EH (cell line): Measurements from ENCODE around the gene DCX.

ENCODE experiments used
- DNase-seq: peaks from one replicate; pipeline ENCODE4 v3.0.0-alpha.2; 2015; ENCODE audit warnings: low read depth

DCX gene

DNA sequence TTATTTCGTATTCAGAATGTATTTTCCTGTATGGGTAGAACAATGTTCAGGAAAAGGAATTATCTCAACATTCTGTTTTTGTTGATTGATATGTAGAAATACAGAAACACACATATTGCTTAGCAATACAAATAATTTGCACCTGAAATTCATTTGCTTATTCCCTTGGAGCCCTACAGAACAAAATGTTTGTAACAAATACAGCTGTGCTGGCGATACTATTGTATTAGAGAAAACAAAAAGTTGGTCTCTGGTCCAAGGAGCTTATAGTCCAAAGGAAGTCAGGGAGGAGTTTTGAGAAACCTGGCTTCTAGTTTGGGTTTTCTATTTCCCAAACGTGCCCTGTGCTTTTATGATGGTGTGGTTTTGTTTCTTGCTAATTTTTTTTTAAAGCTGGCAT is 104.0 kb downstream of the DCX start:
- no peak for DNase-seq

GRCh38 chrX:111302284-111302683 is 109.7 kb downstream of the DCX start:
- DNase-seq = no peak

- no peak for DNase-seq
Observed at GRCh38 chrX:111288841-111289240, 123.2 kb downstream of the DCX start.

DNA sequence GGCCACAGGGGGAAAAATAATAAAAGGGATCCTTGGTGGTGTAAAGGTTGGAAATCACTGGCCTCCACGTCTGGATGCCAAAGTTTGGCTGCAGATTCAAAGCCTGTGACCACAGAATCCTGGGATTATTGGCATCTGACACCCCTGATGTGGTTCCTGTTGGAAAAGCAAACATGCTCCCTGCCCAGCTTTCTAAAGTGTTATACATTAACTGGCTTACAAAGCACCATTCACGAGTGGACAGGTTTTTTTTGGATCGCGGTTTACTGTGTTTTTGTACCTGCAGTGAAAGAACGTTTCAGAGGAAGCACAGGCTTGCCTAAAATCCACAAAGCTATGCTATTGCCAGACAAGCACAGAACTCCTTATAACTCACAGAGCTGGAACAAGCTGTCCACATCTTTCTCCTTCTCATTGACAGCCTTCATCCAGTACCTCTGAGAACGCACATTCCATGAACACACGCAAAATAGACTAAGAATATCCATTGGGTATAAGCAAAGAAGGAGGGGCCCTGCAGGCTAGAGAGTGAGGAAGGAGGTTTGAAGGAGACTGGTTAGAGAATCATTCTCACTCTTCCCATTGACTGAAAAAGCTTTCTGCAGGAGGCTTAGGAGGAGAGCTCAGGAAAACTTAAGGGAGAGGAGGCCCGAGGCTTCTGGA is 127.2 kb downstream of the DCX start:
- DNase-seq = no peak

GRCh38 chrX:111283446-111283845 is 128.5 kb downstream of the DCX start:
- DNase-seq = no peak

- no peak for DNase-seq
Observed at GRCh38 chrX:111282991-111283390, 129.0 kb downstream of the DCX start.

DNA sequence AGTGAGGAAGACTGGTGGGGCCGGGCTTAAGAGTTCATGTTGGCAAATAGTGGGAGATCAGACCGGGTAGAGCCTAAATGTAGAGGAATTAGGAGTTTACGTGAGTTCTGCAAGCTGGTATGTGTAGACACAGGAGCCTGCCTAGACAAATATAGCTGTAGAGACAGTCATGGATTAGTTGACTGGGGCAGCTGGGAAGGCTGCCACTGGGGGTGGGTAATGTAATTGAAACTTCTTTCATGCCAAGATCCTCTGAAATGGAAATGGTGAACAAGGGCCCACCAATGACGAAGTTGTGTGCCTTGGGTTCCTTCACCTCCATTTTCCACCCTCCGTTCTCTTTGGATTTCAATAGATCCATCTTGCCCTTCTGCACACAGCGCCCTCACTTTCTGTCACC is 129.9 kb downstream of the DCX start:
- DNase-seq = no peak

GRCh38 chrX:111270339-111270738 is 141.7 kb downstream of the DCX start, which contains the start of gene CAPN6:
Gene CAPN6, minus strand, starts transcription at chrX:111270483. Its CDS starts 6,547 bp downstream, at chrX:111263936.
- peak; percentile 0 for DNase-seq

DNA sequence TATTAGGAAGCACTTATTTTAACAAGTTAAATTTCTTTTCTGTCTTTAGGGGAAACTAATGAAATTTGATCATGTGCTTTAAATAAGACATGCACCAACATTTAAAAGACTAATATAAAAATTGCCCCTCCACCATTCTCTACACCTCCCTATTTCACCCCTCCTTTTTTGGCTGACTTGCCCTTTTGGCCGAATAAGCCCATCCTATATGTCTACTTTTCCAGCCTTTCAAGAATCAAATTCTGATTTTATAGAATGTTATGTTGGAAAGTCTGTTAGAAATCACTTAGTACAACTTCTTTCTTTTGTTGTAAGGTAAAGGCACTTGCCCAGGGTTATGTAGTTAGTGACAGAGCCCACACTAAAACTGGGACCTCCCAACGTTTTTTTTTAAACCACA is 143.5 kb downstream of the DCX start:
- no peak for DNase-seq

- DNase-seq = no peak
Observed at GRCh38 chrX:111265486-111265885, 146.5 kb downstream of the DCX start.

DNA sequence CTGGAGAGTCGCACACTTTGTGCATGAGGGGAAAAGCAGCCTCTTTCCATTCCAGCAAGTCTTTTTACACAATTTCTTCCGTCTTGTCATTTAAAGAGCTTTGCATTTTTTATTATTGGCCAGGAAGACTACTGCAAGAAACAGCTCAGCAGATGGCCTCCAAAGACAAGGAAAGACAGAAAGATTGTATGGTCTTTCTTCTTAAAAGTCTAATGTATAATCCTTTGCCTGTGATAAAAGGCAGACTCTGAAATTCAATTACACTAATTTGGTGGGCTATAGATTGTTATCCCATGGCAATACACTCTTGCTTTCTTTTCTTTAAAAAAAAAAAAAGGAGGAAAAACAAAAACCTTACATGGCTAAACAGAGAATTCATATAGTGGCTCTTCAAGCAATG is 147.6 kb downstream of the DCX start:
- no peak for DNase-seq

- DNase-seq = peak; percentile 0
Observed at GRCh38 chrX:111262086-111262485, 149.9 kb downstream of the DCX start.

GRCh38 chrX:111260451-111260850 is 151.5 kb downstream of the DCX start:
- DNase-seq = no peak

DNA sequence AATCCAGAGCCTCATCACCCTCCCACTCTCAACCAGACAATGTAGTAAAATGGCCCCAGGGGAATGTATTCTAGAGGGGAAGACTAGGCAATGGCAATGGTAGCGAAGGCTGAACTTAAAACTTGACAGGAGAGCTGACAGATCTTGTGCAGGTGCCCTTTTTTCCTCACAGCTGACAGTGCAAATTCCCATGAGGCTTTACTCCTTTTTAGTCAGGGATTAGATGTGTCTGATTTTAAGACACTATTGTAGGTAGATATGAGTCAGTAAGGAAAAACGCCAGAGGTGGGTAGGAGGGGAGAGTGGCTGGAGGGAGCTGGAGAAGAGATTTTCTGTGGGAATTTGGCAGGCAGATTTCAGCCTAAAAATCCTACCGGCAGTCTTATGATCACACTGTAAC is 152.4 kb downstream of the DCX start:
- DNase-seq = no peak

- no peak for DNase-seq
Observed at GRCh38 chrX:111257733-111258132, 154.3 kb downstream of the DCX start.

- DNase-seq = no peak
Observed at GRCh38 chrX:111254896-111255693, 156.9 kb downstream of the DCX start.

DNA sequence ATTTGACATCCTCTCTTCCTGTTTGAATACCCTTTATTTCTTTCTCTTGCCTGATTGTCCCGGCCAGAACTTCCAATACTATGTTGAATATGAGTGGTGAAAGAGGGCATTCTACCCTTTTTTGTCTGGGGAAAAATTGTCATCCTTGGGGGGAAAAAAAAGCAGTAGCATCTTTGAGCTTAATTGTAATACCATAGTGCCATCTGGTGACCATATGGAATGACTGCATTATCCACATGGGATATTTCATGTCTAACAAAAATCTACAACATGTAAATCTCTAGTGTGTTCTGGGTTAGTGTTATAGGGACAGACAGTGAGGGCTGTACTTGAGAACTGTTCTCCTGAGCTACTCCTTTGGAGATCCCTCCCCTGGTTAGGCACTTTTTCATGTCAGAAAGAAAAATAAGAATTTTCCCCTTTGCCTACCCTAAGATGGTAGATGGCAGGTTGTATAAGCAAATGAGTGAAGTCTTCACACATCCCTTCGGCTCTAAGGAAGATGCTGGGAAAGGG is 167.7 kb downstream of the DCX start:
- DNase-seq = peak; percentile 3
